H9 (cell line): ENCODE measurements around the gene CHRND. TPM values are rescaled to one million over a fixed set of nuclear protein-coding genes. Genes with fewer than 3 reads are reported as not detected.

Source experiments
- DNase-seq: peaks from one replicate; pipeline ENCODE4 v3.0.0-alpha.2; 2017
- H2AFZ ChIP-seq: one replicate; pipeline ENCODE4 v1.6.1; 2013; ENCODE audit warnings: mild to moderate bottlenecking, low read length, control low read depth, moderate library complexity
- H2AK5ac ChIP-seq: 2 replicates; pipeline ENCODE4 v1.6.1; 2013; ENCODE audit warnings: low read length, control low read depth, mixed read lengths; ENCODE audit not compliant: insufficient read length
- H2BK120ac ChIP-seq: one replicate; pipeline ENCODE4 v1.6.1; 2013; ENCODE audit warnings: low read depth, mild to moderate bottlenecking, low read length, control low read depth, inconsistent platforms; ENCODE audit not compliant: poor library complexity, severe bottlenecking
- H2BK12ac ChIP-seq: 2 replicates; pipeline ENCODE4 v1.6.1; 2013; ENCODE audit warnings: low read length, control low read depth, mixed read lengths, low read depth; ENCODE audit not compliant: insufficient read length
- H2BK15ac ChIP-seq: 2 replicates; pipeline ENCODE4 v1.6.1; 2013; ENCODE audit warnings: low read depth, low read length, control low read depth
- H2BK20ac ChIP-seq: one replicate; pipeline ENCODE4 v1.6.1; 2013; ENCODE audit warnings: low read depth, mild to moderate bottlenecking, low read length, control low read depth, inconsistent platforms; ENCODE audit not compliant: poor library complexity, severe bottlenecking
- H2BK5ac ChIP-seq: 2 replicates; pipeline ENCODE4 v1.6.1; 2013; ENCODE audit warnings: low read length, control low read depth, mixed read lengths; ENCODE audit not compliant: insufficient read length
- H3K14ac ChIP-seq: 2 replicates; pipeline ENCODE4 v1.6.1; 2013; ENCODE audit warnings: low read length, control low read depth; ENCODE audit not compliant: insufficient read depth
- H3K18ac ChIP-seq: 2 replicates; pipeline ENCODE4 v1.6.1; 2013; ENCODE audit warnings: low read depth, mild to moderate bottlenecking, mixed read lengths, low read length, control low read depth; ENCODE audit not compliant: insufficient read length
- H3K23ac ChIP-seq: 2 replicates; pipeline ENCODE4 v1.6.1; 2013; ENCODE audit warnings: low read length, control low read depth, mixed read lengths, low read depth; ENCODE audit not compliant: insufficient read length
- H3K23me2 ChIP-seq: 2 replicates; pipeline ENCODE4 v1.6.1; 2013; ENCODE audit warnings: low read depth, mild to moderate bottlenecking, mixed read lengths, low read length, control low read depth; ENCODE audit not compliant: insufficient read length, poor library complexity, severe bottlenecking
- H3K27ac ChIP-seq: 2 replicates; pipeline ENCODE4 v1.5.1; 2013; ENCODE audit warnings: low read length, control low read depth, mixed read lengths, low read depth; ENCODE audit not compliant: insufficient read length
- H3K27me3 ChIP-seq: 2 replicates; pipeline ENCODE4 v1.6.1; 2013; ENCODE audit warnings: low read length, control low read depth, inconsistent platforms; ENCODE audit not compliant: insufficient read depth
- H3K4ac ChIP-seq: 2 replicates; pipeline ENCODE4 v1.6.1; 2013; ENCODE audit warnings: low read depth, mild to moderate bottlenecking, control low read depth, inconsistent platforms, low read length, moderate library complexity
- H3K4me1 ChIP-seq: 2 replicates; pipeline ENCODE4 v1.6.1; 2013; ENCODE audit warnings: low read length, control low read depth, inconsistent platforms; ENCODE audit not compliant: insufficient read depth
- H3K4me2 ChIP-seq: 2 replicates; pipeline ENCODE4 v1.6.1; 2013; ENCODE audit warnings: low read length, control low read depth, mixed read lengths; ENCODE audit not compliant: insufficient read length, insufficient read depth
- H3K56ac ChIP-seq: 2 replicates; pipeline ENCODE4 v1.6.1; 2013; ENCODE audit warnings: low read depth, mild to moderate bottlenecking, mixed read lengths, low read length, control low read depth; ENCODE audit not compliant: insufficient read length
- H3K79me1 ChIP-seq: 2 replicates; pipeline ENCODE4 v1.6.1; 2013; ENCODE audit warnings: low read depth, mild to moderate bottlenecking, moderate library complexity, low read length, control low read depth, inconsistent platforms; ENCODE audit not compliant: insufficient read depth, poor library complexity, severe bottlenecking
- H3K79me2 ChIP-seq: 2 replicates; pipeline ENCODE4 v1.6.1; 2013; ENCODE audit warnings: low read length, control low read depth, inconsistent platforms; ENCODE audit not compliant: insufficient read depth
- H3K9ac ChIP-seq: 2 replicates; pipeline ENCODE4 v1.6.1; 2013; ENCODE audit warnings: low read length, control low read depth, mixed read lengths; ENCODE audit not compliant: insufficient read length; ENCODE audit errors: extremely low read depth
- H3K9me3 ChIP-seq: one replicate; pipeline ENCODE4 v1.6.1; 2013; ENCODE audit warnings: low read depth, low read length, inconsistent platforms; ENCODE audit not compliant: control insufficient read depth
- H3T11ph ChIP-seq: one replicate; pipeline ENCODE4 v1.6.1; 2013; ENCODE audit warnings: mild to moderate bottlenecking, low read length, control low read depth, inconsistent platforms
- H4K20me1 ChIP-seq: one replicate; pipeline ENCODE4 v1.6.1; 2013; ENCODE audit not compliant: control insufficient read depth, insufficient read length, insufficient read depth
- H4K5ac ChIP-seq: 2 replicates; pipeline ENCODE4 v1.6.1; 2013; ENCODE audit warnings: low read depth, mild to moderate bottlenecking, mixed read lengths, low read length, control low read depth; ENCODE audit not compliant: insufficient read length
- H4K8ac ChIP-seq: replicated peaks from 2 replicates; pipeline ENCODE4 v1.6.1; 2013; ENCODE audit warnings: low read length, control low read depth, mixed read lengths, low read depth; ENCODE audit not compliant: insufficient read length
- H4K91ac ChIP-seq: 2 replicates; pipeline ENCODE4 v1.6.1; 2013; ENCODE audit warnings: low read depth, mild to moderate bottlenecking, moderate library complexity, mixed read lengths, low read length, control low read depth; ENCODE audit not compliant: insufficient read length
- H3K27ac Mint-ChIP-seq, 3 experiments: 2 replicates in 2 of 3; 3 replicates in 1 of 3; pipeline ENCODE4 v1.8.0; 2020 to 2021; ENCODE audit warnings: mixed read lengths in 3 of 3, mild to moderate bottlenecking in 1 of 3, moderate library complexity in 1 of 3
- H3K27me3 Mint-ChIP-seq: 2 replicates; pipeline ENCODE4 v1.8.0; 2021; ENCODE audit warnings: low read depth, mild to moderate bottlenecking, moderate library complexity, mixed read lengths
- H3K36me3 Mint-ChIP-seq, 3 experiments: 2 replicates in 2 of 3; 3 replicates in 1 of 3; pipeline ENCODE4 v1.8.0; 2020 to 2021; ENCODE audit warnings: low read depth in 3 of 3, mixed read lengths in 3 of 3; ENCODE audit not compliant: insufficient read depth in 1 of 3
- H3K4me1 Mint-ChIP-seq, 2 experiments: 2 replicates each; pipeline ENCODE4 v1.8.0; 2020; ENCODE audit warnings: mixed read lengths in 2 of 2
- H3K4me3 Mint-ChIP-seq, 2 experiments: 2 replicates in 1 of 2; 3 replicates in 1 of 2; pipeline ENCODE4 v1.8.0; 2020 to 2021; ENCODE audit warnings: mild to moderate bottlenecking in 2 of 2, mixed read lengths in 2 of 2, moderate library complexity in 1 of 2
- H3K9me3 Mint-ChIP-seq, 2 experiments: 2 replicates in 1 of 2; 3 replicates in 1 of 2; pipeline ENCODE4 v1.8.0; 2020; ENCODE audit warnings: mild to moderate bottlenecking in 2 of 2, mixed read lengths in 2 of 2, moderate library complexity in 1 of 2
- WGBS: extraction: QIAGEN DNeasy Blood & Tissue Kit; methylation state at CpG from one replicate; pipeline ENCODE4 v1.1.7; 2013; ENCODE audit warnings: missing lambda C conversion rate, low lambda C conversion rate, mixed read lengths; ENCODE audit not compliant: insufficient read length; ENCODE audit errors: extremely low coverage; 5-methylcytosine and 5-hydroxymethylcytosine counted together
- total RNA-seq: library from RNA; stranded (reverse); gene quantifications from 2 replicates; pipeline ENCODE4 v1.2.1, GENCODE V29; 2021
- TF ChIP-seq, protein P1 (sequence below): fragments of 200-600 bp; sonication (generic); conservative IDR thresholded peaks from 3 replicates; pipeline ENCODE4 v1.8.0; 2021; ENCODE audit warnings: antibody characterized with exemption, mild to moderate bottlenecking

The CHRND gene
- total RNA-seq, 1 experiment from 2014 or later: not detected

DNA sequence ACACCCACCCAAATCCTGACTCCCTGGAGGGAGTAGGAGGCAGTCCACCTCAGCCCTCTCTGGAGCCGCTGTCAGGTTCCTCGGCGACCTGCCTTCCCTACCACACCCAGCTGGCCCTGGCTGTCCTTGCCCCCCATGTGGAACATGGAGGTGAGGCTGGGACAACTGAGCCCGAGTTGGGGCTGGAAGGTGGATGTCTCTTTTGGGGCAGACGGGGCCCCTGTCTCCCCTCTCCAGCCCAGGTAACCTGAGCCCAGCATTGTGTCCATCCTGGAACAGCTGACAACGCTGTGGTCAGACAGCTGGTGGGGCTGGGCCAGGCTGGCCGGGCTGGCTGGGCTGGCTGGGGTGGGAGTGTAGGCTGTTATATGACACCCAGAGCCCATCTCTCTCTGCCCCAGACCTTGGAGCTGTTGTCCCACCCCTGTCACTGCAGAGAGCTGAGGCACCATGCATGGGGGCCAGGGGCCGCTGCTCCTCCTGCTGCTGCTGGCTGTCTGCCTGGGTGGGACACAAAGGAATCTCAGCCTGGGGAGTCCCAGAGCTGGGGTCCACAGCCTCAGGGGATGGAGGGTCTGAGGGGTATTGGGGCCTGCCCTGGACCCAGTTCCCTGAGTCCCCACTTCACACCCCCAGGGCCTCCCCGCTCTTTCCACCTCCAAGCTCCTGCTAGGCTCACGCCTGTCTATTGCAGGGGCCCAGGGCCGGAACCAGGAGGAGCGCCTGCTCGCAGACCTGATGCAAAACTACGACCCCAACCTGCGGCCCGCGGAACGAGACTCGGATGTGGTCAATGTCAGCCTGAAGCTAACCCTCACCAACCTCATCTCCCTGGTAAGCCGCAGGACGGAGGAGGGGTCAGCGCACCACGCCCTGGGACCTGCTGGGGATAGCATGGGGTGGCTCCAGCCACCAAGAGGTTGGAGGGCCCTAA, 13.6 kb downstream of the CHRND start, which contains the start of gene CHRNG:
CHRNG (plus strand) TSS at position 395 of the 934 bp plus-strand sequence; CDS start at position 451, 56 bp downstream.
- Mint-ChIP-seq H3K4me1 (peaks cover 18 to 24% of the 10 kb centered on the region in 2 experiments), H3K4me3 (no peak within 1 kb of the TSS), H3K27ac (peak within 1 kb of the TSS in 2 of 3 experiments; percentile 73 to 91; a peak in 5 of 7 replicates), H3K27me3 (peaks cover 10% of the 10 kb centered on the region), H3K36me3 (peaks cover 0 to 5% (median 2%) of the 10 kb centered on the region in 3 experiments; a peak in 2 of 7 replicates), H3K9me3 (peaks cover 4 to 8% of the 10 kb centered on the region in 2 experiments; a peak in 4 of 5 replicates)
- H4K8ac ChIP-seq: no peak within 1 kb of the TSS
- H2BK5ac ChIP-seq: no peak within 1 kb of the TSS
- H2BK15ac ChIP-seq: no peak within 1 kb of the TSS
- H3K79me2 ChIP-seq: no peaks in the 10 kb centered on the region
- H3K4me2 ChIP-seq: no peak within 1 kb of the TSS
- H4K20me1 ChIP-seq: no peaks in the 10 kb centered on the region
- no CpG with 5 or more reads among the region's 23 CpGs for WGBS
- TF ChIP-seq, protein P1, sequence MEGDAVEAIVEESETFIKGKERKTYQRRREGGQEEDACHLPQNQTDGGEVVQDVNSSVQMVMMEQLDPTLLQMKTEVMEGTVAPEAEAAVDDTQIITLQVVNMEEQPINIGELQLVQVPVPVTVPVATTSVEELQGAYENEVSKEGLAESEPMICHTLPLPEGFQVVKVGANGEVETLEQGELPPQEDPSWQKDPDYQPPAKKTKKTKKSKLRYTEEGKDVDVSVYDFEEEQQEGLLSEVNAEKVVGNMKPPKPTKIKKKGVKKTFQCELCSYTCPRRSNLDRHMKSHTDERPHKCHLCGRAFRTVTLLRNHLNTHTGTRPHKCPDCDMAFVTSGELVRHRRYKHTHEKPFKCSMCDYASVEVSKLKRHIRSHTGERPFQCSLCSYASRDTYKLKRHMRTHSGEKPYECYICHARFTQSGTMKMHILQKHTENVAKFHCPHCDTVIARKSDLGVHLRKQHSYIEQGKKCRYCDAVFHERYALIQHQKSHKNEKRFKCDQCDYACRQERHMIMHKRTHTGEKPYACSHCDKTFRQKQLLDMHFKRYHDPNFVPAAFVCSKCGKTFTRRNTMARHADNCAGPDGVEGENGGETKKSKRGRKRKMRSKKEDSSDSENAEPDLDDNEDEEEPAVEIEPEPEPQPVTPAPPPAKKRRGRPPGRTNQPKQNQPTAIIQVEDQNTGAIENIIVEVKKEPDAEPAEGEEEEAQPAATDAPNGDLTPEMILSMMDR: no peak
- no peaks in the 10 kb centered on the region; the same call in 1 of the 2 replicates for H3K27me3 ChIP-seq
- H3K23ac ChIP-seq: no peak within 1 kb of the TSS
- H2BK20ac ChIP-seq: no peak within 1 kb of the TSS
- H3K9ac ChIP-seq: no peak within 1 kb of the TSS
- peaks cover 4% of the 10 kb centered on the region; the same call in 1 of the 2 replicates for H3K4me1 ChIP-seq
- no peak within 1 kb of the TSS for H2AK5ac ChIP-seq
- H3K18ac ChIP-seq: peak within 1 kb of the TSS; percentile 7
- no peak within 1 kb of the TSS for H2BK12ac ChIP-seq
- H2AFZ ChIP-seq: no peak within 1 kb of the TSS
- peak within 1 kb of the TSS; percentile 13; the same call in 1 of the 2 replicates for H3K14ac ChIP-seq
- H3K79me1 ChIP-seq: no peaks in the 10 kb centered on the region
- H3T11ph ChIP-seq: no peak within 1 kb of the TSS
- no peaks in the 10 kb centered on the region for H3K9me3 ChIP-seq
- no peaks in the 10 kb centered on the region for H3K23me2 ChIP-seq
- peak; percentile 66 for DNase-seq
- no peak within 1 kb of the TSS for H4K91ac ChIP-seq
- H4K5ac ChIP-seq: no peak within 1 kb of the TSS
- no peak within 1 kb of the TSS for H3K27ac ChIP-seq
- H3K4ac ChIP-seq: no peak within 1 kb of the TSS
- no peak within 1 kb of the TSS for H3K56ac ChIP-seq
- H2BK120ac ChIP-seq: no peak within 1 kb of the TSS
